NCI-H1048 (cell line): ENCODE data around the gene UNC79.

Source experiments
- DNase-seq: peaks from one replicate; lab custom pipeline; 2025; lab: John Stamatoyannopoulos, UW

The UNC79 gene

DNA sequence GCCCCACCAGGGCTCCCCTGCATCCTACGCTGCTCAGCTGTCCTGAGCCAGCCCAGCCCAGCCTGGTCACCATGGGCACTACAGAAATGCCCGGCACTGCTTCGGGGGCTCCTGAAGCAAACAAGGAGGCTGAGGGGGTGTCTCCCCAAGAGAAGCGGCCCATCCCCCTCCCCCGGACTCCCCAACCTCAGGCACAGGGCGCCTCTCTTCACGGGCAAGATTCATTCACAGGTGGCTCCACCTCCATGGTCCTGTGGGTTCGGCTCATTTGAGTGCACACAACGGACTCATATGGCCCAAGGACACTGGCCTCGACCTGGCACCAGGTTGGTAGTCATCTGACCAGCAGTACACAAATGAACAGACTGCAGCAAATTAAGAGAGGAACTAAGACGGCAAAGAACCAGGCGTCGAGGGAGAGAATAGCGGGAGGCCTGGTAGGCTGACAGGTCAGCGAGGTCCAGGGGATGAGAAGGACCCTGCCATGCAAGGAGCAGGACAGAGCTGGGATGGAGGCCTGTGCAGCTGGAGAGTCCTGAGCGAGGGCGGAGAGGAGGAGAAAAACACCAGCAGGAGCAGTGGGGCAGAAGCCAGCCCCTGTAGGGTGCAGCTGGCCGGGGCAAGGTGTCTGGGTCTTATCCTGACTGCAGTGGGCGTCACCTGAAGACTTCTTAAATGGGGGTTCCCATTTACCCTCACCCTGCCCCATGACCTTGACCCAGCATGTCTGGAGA, 297.3 kb downstream of the UNC79 start:
- DNase-seq: no peak

DNA sequence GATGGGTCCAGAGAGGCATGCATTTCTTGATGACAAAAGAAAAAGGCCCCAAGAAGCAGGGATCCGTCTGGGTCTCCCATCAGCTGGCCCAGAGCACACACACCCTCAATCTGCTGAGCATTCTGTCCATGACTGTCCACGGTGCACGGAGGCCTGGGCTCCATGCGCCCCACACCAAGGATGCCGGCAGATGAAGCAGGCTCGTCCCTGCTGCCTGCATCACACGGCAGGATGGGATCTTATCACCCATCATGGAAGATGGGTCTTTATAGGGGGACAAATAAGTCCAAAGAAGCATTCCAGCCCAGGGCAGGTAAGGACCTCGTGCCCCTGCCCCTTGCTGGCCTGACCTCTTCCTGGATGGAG, 297.9 kb downstream of the UNC79 start:
- DNase-seq: no peak

DNA sequence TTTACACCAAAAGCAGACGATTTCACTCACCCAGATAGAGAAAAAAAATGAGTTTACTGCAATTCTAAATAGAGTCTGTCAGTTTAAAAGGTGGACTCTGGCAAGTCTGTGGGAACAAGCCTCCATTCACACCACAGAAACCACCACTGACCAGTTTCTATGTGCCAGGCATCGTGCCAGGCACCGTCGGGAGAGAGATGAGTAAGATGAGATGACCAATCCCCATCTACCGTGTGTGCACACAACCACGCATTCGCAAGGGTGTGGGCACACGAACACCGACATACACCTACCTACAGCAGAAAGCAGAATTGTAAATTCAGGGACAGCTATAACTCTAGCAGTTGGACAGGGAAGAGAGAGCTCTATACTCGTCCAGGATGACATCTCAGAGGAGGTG, 299.3 kb downstream of the UNC79 start:
- DNase-seq: no peak

DNA sequence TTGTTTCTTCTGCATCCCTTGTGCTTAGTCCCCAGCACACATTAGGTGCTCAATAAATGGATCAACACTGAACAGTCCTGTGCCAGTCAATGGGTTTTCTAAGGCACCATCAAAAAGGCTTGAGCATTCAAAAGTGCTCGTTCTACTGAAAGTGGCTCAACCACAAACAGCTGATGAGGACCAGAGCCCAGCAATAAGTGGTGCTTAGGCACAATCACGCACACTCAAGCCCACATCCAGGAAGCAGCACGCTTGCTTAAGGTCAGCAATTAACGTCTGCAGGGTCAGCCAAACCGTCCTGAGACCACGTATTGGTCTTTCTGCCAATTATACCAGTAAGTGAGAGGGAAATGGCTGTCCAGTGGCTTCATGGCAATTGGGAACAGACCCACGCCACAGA, 301.0 kb downstream of the UNC79 start:
- DNase-seq: no peak

DNA sequence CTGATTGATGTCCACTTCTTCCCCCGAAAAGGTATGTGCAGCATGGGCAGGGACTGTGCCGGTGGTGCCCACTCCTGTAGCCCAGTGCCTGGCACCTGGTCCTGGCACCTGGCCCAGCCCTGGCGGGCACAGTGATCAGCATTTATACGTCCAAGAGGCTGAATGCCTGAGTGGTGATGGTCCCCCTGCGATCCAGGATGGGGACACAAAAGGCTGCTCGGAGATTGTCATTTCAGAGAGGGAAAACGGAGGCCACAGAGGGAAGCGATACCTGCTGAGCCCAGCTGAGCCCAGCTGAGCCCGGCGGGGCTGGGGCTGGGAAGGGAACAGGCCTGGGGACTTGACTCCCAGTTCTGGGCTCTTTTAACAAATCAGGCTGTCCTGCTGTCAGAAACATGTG, 301.8 kb downstream of the UNC79 start:
- no peak for DNase-seq

DNA sequence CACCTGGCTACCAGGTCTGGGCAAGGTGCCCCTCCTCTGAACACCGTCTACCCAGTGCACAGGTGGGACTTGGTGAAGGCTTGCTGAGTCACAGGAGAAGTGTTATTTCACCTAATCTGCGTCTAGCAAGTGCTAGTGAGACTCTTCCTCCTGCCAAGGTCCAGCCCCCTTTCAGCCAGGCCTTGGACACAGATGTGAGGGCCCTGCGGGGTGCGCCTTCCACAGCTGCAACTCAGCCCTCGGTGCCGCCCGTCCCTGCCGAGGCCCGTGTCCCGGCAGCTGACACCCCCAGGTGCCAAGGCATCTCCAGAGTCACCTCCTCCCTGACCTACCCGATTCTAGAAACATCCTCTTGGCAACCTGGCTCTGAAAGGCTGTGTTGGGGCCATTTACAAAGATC, 302.5 kb downstream of the UNC79 start:
- DNase-seq: no peak

DNA sequence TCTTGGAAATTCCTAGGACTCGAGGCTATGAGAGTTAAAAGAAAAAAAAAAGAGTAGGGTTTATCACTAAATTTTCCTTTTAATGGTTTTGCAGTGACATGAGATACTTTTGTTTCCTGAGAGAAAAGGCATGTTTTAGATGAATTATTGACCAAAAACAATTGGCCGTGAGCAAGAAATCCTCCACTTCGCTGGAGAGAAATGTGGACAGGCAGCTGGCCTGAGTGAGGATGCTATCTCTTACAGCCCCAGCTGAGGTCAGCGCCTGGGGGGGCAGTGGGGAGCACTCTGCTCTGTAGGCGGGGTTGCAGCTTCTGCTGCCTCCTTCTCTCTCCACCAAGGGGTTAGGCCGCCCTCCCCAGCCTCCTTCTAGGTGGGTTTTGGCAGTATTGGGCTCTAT, 302.9 kb downstream of the UNC79 start:
- no peak for DNase-seq

DNA sequence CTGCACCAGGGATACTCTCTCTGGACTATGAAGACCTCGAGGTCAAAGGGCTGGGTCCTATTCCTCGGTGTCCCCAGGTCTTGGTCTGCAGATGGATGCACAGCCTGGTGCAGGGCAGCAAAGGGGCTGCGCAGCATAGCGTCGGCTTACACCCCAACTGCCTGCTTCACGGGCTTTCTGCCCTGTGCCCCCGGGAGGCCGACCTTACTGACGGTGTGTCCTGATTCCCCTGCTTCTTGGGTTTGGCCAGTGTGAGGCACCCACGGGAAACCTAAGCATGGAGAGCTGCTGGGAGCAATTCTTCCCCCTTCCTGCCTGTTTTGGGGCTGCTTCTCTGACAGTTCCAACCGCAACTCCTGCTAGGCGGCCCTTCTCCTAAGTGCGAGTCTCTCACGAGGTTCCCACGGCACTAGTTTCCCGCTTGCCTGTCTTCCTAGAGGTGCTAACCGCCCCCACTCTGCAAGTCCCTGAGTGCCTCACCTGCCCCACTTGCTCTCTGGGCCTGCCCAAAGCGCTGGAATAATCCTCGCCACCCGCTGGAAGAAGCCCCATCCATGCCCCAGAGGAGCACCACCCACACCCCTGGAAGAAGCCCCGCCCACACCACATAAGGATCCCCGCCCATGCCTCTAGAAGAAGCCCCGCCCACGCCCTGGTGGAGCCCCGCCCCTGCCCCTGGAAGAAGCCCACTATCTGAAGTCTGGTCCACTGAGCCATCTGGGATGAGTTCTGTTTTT, 303.5 kb downstream of the UNC79 start:
- DNase-seq: no peak

DNA sequence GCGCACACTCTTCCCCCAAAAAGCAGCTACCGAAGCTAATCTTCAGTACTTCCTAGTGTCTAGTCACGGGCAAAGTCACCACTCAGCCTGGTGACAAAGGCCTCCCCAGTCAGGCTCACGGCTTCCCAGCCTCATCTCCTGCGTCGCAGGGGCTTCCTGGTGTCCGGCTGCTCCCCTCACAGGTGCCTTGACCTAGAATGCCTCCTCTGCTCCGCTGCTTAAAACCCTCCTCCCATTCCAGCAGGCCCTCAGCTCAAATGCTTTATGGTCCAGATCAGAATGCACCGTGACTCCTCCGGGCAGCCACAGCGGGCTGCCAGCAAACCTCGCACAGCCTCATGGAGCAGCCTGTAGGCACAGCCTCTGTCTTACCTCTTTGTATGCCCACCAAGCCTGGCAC, 304.5 kb downstream of the UNC79 start:
- no peak for DNase-seq

DNA sequence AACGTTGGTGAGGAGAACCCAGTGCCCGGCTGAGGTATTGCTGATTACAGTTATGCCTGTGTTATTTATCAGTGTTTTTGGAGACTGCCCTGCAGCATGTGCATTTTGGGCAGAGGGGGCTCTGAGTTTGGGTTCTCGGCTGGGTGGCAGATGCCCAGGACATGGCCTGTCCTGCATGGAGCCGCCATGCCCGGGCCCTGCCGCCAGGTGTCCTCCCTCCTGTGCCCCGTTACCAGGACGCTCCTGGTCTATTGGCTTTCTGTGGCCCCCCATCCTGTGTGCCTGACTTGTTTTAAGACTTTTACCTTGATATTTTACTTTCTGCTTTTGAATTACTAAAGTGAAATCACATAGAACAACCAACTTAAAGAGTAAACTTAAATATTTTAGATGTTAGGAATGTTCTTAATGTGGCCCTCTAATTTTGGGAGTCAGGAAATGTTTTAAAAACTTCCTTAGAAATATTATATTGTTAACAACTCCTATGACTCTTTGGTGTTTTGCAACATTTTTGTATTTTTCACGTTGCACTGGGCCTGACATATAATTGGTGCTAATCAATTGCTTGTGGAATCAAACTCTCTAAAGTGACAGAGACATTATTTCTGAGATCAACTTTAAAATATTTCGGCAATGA, 305.8 kb downstream of the UNC79 start:
- no peak for DNase-seq

DNA sequence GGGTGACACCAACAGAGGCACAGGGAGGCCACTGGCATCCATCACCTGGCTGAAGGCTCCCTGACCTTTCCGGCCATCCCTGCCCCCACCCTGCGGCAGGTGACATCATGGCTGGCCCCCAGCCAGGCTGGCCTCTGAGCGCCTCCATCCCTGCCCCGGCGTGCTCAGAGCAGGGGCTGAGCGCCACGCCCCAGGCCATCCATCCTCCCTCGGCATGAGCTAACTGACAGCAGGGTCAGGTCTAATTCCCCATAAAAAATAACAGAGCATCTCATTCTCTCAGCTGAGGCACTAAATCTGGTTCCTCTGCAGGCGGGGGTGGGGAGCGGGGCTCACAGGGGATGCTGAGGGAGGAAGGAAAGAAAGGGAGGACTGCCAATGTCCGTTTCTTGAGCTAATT, 306.9 kb downstream of the UNC79 start:
- DNase-seq: no peak

DNA sequence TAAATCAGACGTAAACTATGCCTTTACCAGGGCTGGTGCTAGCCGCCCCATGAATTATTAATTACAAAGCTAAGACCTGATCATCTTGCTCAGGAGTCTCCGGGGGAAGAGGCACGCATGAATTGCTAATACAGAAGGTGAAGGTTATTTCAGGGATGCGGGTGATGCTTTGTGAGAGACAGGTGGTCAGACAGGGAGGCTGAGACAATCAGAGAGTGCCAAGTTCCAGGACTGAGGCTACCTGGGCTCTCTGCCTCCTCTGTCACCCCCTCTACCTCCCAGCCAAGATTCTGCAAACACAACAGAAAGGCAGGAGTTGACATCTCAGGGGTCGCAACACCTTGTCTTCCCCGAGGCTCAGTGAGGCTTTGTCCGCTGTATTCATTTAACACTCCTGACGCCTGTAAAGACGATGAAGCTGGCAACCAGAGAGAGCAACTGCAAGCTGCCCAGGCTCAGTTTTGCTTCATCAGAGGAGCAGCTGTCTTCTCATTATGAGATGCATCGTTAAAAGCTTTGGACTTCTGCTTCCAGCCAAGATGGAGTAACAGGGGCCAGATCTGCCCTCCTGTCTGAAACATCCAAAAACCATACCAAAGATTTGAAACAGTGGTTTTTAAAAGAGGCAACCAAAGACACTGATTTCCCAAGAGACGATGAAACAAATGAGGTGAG, 311.0 kb downstream of the UNC79 start:
- DNase-seq: no peak

DNA sequence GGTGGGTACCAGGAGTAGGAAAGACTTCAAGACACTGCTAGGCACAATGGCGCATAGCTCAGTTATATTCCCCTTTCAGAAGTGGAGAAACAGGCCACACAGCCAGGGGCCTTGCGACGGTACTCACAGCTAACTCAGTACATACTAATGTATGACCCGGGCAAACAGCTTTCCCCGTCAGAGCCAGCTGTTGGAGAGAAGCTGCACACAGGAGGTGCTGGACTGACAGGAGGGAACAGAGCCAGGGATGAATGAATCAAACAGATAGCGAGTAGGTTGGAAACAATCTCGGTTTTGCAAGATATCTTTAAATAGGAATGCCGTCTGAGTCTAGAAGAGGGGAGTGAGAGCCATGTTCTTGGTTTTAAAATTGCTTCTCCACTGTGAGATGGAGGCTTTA, 312.0 kb downstream of the UNC79 start:
- no peak for DNase-seq

DNA sequence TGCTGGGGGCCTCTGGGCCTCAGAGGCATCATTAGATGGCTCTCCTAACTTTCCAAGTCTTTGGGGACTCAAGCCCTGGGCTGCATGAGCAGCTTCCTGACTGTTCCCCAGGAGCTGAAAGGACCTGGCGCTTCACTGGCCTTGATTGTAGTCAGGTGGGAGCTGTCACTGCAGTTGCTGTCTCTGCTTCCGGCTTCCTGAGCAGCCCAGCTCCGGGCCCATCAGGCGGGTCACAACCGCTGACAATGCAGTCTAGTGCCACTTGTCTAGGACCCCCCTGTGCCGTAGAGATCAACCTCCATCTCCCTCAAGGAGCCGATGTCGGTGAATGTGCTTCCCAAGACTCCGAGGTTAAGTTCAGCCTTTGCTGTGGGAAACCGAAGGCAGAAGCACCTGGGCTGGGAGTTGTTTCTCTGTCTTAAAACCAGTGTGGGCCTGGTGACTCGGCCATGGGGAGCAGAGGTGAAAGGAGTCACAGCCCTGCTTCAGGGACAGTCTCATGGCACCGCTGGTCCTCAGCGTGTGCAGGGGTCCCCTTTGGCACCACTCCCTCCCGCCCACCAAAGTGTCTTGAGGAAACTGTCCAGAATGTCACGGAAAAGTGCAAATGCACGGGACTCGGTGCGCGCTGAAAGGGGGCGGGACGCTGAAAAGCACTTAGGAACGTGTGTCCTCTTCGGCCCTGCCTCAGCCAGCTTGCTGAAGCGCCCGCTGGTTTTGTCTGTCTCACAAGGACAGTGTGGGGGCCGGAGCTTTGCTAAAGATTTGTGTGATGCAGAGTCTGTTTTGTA, 312.7 kb downstream of the UNC79 start:
- DNase-seq: no peak

DNA sequence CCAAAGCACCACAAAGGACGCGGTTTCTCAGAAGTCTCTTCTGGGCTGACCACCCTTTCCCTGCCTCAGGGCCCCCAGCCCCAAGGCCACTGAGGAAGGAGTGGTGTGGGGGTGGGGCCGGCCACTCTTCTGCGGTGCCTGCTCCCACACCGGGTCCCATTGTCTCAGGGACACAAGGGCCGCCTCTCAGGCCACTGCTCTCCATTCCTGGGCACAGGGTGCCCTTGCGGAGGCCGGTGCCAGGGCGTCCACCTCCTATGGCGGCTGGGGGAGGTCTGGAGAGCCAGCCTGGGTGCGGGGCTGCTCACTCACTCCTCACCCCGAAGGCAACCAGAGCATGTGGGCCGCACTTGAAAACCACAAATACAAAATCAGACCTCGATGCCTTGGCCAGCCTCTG, 313.4 kb downstream of the UNC79 start:
- DNase-seq: no peak

DNA sequence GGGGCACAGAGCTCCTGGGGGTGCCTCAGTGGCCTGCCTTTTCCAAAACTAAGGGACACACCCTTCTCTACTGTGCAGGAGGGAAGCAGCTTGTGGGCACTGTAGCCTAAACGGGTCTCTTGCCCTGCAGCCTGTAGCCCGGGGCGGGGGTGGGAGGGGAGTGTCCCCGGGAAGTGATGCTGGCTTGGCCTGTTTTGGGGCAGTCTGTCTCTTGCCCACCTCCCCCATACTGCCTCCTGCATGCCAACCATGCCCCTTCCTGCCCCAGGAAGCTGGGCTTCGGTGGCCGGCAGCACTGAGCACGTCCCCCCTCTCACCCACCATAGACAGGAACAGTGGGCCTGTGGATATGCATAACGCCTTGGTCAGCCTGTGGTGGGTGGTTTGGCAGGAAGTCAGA, 314.1 kb downstream of the UNC79 start:
- DNase-seq: no peak

DNA sequence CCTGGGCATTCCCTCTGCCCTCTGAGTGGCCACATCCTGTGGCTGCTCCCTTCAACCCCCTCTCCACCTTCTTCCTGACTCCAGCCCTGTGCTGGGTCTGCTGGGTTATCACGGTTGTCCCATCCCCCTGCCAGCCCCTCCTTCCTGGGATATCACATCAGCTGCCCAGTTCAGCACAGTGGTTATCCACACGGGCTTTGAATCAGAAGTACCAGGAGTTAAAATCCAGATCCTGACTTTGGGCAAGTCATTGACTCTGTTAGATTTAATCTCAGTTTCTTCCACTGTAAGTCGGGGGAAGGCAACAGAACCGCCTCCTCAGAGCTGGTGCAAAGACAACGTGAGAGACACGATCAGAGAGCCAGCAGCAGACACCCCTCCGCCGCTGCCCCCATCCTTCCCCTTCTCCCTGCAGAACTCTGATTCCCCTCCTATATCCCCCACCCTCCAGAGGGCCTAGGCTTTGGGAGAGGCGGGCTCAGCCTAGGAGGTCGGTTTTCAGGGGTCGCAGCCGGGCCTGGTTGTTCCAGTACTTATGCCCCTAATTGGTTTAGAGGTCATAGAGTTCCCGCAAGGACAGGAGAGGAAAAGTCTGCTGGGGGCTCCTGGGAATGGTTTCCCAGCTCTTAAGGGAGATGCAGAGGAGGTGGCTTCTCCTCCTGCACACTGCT, 315.0 kb downstream of the UNC79 start:
- no peak for DNase-seq

DNA sequence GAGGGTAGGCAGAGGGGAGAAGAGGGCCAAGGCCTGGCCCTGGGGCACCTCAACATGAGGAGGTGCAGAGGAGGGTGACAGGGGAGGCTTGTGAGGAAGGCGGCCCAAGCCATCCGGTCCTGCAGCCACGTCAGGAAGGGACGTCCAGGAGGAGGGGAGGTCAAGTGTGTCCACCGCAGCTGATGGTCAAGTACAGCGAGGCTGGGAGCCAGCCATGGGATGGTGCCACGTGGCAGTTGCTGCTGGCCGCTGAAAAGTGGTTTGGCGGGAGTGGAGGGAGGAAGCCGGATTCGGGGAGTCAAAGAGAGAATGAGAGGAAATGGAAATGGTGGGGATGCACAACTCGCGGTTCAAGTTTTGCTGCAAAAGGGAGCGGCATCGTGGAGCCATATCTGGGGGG, 316.4 kb downstream of the UNC79 start:
- no peak for DNase-seq

DNA sequence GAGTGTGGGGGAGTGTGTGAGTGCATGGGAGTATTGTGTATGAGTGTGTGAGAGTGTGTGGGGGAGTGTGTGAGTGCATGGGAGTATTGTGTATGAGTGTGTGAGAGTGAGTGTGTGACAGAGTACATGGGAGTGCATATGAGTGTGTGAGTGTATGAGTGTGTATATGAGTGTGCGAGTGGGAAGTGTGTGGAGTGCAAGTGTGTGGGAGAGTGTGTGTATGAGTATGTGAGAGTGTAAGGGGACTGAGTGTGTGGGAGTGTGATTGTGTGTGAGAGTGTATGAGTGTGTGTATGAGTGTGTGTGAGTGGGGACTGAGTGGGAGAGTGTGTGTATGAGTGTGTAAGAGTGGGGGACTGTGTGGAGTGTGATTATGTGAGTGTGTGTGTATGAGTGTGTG, 316.8 kb downstream of the UNC79 start:
- no peak for DNase-seq

DNA sequence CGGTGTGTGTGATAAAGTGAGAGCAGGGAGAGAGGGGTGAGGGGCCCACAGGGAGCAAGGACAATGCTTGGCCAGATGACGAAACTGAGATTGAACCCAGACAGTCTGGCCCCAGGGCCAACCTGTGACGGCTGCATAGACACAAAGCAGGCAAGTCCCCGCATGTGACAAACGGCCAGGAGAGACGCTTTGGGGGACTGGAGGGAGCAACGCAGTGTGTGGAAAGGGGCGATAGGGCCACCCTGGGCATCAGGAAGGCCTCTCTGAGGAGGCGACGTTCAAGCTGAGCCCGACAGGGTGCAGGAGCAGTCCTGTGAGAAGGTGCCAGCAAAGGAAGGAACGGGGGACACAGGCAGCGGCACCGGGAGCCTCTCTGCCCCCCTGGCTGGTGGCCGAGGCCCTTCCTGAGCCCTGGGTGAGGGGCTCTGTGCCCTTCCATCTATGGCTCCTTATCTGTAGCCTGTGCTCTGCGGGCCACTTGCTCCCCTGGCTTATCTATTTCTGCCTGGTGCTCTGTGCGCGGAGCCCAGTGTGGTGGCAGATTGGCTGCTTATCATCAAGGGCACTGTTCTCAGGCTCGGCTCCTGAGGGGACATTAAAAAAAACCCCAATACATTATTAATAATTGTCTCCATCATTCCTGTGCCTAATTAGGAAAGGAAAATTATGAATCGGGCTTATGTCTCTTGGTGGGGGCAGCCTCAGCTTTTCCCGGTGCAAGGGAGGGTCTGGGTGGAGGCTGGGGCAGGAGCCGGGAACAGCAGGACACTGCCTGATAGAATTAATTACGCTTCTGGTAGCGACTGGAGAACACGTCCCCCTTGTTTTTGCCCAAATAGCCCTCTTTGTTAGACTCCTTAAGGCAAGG, 317.7 kb downstream of the UNC79 start:
- DNase-seq: no peak

DNA sequence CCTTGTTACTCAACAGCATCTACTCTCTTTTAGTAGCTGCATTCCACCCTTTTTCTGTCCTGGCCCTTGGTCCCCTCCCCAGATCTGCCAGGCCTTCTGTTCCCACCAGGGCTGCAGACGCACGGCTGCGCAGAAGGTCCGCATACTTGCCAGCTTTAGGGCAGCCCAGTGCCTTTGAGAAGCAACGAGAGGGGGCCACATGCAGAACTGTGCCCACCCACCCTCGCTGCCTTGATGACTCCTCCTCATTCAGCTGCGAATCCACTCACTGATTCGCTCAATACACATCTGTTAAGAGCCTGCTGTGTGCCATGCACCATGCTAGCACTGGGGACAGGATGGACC, 318.3 kb downstream of the UNC79 start:
- no peak for DNase-seq
